Left forelimb (tissue), 1 donor: Measurements from ENCODE around the gene FAM184A.
A peak's percentile ranks its signal among the peaks of the same experiment; 100 is the strongest.

Experiments used
- DNase-seq: peaks from one replicate; pipeline ENCODE4 v3.0.0-alpha.2; 2018; ENCODE audit warnings: low spot score

The FAM184A gene

GRCh38 chr6:118967239-118967638, 111.2 kb downstream of the FAM184A start:
- DNase-seq, result no peak

DNA sequence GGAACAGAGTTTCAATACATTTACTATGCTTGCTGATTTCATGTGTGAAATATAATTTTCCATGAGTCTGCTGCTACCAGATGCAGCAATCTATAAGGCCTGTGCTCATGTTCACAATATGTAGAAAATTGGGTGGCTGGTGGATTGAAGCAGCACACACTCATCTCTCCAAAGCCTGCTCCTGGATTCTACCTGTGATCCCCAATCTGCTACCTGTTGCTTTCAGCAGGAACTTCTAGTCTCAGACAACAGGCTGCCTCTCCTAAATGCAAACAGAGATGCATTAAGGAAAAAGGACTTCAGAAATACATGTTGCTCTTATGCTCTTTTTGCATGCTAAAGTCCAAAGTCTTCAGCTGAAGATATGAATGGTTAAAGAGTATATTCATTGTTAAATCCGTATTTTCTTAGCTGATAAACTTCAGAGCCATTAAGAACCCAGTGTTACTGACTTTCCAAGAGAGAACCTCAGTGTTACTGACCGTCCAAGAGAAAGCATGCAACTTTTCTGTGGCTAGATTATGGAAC, 112.6 kb downstream of the FAM184A start:
- no peak for DNase-seq

- no peak for DNase-seq
Measured at GRCh38 chr6:118965371-118965770, 113.1 kb downstream of the FAM184A start.

DNA sequence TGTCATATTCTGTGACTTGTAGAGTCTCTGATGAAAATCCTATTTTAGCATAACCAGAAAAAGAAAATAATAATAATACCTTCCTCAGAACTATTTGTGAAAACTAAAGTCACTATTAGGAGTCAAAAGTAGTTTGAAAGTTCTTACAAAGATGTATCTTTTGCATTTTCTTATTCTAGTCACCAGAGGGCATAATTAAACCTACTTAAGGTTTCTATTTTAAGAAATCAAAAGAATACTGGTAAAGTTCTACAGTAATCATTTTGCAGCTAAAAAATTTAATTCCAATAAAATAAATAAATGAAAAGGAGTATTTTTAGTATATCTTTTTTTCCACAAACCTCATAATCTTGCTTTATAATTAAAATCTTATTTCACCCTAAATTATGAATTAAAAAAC, 115.5 kb downstream of the FAM184A start:
- DNase-seq, result no peak

DNA sequence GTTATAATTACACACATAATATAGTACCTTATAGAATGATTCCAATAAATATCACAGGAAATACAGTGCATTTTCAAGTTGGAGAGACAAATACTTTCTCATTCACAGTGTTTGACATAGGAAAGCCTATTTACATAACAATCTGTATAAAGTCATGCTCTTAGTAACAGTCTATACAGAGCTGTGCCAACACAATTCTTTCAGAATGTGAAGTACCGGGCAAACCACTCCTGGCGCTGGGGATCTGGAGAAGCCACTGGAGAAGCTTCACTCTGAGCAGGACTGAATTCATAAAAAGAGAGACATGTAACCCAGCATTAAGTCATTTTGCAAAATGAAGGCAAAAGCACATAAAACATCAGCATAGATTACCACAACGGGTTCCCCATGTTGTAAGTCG, 118.6 kb downstream of the FAM184A start:
- no peak for DNase-seq

- DNase-seq, result no peak
Measured at GRCh38 chr6:118953391-118953790, 125.1 kb downstream of the FAM184A start.

DNA sequence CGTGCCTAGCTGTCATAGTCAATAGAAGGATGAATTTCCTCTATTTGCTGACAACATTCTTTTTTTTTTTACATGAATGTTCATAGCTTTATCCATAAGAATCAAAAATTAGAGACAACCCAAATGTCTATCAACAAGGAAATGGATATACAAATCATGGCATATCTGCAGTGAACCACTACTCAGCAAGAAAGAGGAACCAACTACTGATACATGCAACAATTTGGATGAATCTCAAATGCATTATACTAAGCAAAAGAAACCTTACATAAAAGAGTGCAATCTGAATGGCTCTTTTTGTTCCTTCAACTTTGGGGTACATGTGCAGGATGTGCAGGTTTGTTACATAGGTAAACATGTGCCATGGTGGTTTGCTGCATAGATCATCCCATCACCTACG, 125.8 kb downstream of the FAM184A start:
- DNase-seq, result no peak

DNA sequence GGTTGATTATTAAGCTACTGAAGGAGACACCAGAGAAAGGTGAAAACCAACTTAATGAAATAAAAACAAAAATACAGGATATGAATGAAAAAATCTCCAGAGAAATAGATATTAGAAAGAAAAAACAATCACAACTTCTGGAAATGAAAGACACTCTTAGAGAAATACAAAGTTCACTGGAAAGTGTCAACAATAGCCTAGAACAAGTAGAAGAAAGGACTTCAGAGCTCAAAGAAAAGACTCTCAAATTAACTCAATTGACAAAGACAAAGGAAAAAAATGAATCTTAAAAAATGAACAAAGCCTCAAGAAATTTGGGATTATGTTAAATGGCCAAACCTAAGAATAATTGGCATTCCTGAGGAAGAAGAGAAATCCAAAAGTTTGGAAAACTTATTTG, 133.2 kb downstream of the FAM184A start:
- no peak for DNase-seq

DNA sequence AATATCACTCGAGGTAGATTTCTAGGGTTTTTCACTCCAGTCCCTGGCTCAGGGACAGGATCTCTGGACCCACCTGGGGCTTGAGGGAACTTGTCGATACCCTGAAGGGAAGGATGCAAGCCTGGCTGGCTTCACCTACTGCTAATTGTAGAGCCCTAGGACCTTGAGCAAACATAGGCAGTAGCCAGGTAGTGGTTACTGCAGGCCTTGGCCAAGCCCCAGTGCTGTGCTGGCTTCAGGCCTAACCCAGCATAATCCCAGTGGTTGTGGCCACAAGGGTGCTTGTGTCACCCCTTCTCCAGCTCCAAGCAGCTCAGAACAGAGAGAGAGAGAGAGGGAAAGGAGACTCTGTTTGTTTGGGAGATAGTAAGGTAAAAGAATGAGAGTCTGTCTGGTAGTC, 137.7 kb downstream of the FAM184A start:
- no peak for DNase-seq

GRCh38 chr6:118939683-118940082, 138.8 kb downstream of the FAM184A start:
- no peak for DNase-seq

GRCh38 chr6:118935978-118936703, 142.3 kb downstream of the FAM184A start:
- no peak for DNase-seq

DNA sequence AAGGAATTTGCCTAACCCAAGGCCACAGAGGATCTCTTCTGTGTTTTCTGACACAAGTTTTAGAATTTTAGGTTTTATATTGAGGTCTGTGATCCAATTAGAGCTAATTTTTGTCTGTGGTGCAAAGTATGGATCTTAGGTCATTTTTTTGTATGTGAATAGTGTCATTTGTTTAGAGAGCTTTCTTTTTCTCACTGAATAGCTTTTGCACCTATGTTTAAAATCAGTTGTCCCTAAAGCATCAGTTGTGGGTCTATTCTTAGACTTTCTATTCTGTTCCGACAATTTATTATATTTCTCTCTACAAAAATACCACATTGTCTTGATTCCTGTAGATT, 143.2 kb downstream of the FAM184A start:
- no peak for DNase-seq

DNA sequence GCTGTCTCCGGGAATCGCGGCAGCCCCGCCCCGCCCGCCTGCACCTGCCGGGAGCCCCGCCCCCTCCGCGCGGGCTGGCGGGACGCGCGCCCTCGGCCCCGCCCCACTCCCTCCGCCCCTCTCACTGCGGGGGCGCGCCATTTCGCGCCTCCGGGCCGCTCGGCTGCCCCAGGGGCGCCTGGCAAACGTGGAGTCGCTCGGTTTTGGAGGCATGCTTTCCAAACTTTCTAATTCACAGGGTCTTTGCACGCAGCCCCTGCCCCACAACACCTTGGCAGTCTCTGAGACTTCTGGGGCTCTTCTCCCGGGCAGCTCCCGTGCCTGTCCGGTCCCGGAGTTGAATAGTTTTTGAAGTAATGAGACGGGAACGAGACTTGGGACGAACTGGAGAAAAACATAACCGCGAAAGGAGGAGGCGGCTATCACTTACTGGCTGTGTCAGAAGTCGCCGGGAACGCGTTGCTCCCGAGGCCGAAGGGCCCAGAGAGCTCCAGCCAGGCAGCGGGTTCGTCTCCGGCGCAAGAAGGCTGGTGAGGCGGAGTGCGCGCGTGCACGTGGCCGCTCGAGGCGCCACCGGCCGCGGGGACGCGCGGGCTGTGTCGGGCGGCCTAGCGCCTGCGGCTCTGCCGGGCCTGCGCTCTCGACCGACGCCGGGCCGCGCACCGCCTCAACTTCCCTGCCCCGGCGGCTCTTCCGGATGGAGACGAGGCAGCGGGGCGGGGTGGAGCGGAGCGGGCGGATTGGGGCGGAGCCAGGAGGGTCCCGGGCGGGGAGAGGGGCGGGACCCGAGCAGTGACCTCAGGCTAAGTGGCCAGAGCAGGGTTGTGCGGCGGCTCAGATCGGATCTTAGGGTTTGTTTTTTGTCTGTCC, 143.8 kb downstream of the FAM184A start, which contains the start of gene MCM9:
TSS of gene MCM9 (minus strand) at position 699 of the 870 bp plus-strand sequence. CDS start 3,436 bp downstream, outside the sequence.
- peak; percentile 92 for DNase-seq

- no peak for DNase-seq
Measured at GRCh38 chr6:118933855-118934460, 144.5 kb downstream of the FAM184A start.

DNA sequence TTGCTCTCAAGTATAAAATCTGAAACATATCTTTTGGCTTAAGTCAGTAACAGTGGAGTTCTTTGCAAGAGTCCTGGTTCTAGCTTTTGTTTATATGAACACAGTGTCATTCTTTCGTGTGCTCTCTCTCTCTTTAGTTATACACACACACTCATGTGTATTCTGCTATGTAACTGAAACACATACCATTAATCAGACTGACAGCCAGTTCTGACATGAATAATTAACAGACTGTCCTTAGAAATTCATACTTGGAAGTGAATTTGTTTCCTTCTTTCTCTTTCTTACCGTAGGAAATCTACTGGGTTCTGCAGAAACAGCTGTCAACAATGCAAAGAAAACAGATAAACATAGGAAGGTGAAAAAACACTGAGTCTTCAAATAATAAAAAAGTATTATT, 146.0 kb downstream of the FAM184A start:
- no peak for DNase-seq

GRCh38 chr6:118931436-118931835, 147.0 kb downstream of the FAM184A start:
- DNase-seq, result no peak

DNA sequence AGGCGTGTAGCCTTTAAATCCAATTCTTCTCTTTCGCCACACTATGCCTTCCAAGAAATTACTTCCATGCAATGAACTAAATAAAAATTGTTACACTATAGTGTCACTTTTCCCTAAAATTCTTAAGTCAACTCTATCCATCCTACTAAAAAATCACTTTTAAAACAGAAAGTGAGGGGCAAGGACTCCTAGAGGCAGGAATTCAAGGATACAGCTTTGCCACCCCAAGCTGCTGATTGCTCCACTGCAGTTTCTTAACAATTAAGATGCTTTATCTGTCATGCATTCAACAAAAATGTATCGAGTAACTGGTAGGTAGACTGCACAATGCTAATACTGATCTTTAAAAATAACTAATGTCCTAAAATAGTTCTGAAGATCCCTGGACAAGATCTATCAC, 147.8 kb downstream of the FAM184A start:
- no peak for DNase-seq

DNA sequence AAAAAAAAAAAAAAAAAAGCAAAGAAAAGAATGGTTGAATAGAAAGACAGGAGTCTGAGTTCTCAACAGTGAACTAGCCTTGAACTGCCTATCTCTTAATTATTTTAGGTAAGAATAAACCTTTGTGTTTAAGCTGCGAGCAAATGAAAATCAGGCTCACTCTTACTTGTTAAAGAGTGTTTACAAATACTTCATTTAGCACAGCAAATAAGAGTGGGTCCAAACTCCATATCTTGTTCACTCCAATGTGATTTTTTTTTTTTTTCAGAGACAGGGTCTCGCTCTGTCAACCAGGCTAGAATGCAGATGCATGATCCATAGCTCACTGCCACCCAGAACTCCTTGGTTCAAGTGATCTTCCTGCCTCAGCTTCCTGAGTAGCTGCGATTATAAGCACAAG, 155.4 kb downstream of the FAM184A start:
- no peak for DNase-seq

- no peak for DNase-seq
Measured at GRCh38 chr6:118921084-118921483, 157.4 kb downstream of the FAM184A start.

- no peak for DNase-seq
Measured at GRCh38 chr6:118918329-118918725, 160.1 kb downstream of the FAM184A start.

DNA sequence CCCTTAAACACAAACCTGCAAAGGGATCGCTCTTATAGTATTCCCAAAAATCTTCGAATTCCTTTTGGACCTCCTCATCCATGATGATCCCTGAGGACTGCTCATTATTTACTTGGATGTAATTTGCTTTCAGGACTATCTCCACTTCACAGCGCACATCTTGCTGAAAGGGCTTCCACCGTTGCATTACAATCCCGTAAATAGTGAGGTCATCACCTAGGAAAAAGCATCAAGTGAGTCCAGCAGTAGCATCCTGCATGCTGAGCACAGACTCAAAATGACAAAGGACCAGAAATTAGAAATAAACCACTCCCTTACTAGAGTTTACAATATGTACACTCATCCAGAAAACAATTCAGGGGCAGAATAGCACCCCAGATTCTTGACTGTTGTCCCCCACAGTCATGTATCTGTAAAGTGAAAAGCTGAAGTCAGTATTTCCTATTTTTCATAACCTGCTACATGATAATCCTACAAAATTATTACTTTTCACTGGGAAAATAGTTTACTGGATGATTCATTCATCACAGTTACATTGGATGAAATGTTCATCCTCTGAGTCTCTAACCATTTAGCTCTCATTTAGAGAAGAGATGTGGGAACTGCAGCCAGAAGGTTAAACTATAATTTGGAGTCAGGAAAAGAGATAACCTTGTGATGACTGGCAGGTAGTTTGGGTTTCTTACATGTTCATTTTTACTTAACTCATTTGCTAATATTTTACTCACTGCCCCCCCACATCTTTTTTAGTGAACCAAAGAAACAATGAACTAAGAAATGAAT, 160.7 kb downstream of the FAM184A start:
- DNase-seq, result no peak

DNA sequence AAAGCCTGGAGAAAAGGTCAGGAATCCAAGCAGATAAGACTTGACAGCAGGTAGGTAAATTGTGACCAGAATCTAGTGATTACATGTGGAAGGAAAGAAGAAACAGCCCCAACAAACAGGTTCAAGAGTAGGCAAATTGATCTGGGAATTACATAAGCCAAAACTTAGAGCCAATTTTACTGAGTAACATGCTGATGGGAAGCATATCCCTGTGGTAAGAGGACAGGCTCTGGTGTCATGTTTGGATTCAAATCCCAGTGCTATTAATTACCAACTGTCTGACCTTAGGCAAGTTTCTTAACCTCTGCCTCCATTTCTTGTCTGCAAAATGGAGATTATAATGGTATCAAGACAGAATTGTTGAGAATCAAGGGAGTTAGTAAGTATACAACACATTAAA, 163.9 kb downstream of the FAM184A start:
- no peak for DNase-seq
